Smooth muscle cell (in vitro differentiated cells): ENCODE measurements around the gene CTDP1. TPM values are rescaled to one million over a fixed set of nuclear protein-coding genes. Genes with fewer than 3 reads are reported as not detected.

Experiments
- DNase-seq: peaks from one replicate; lab custom pipeline; 2025; ENCODE audit not compliant: unreplicated experiment; lab: John Stamatoyannopoulos, UW
- H2AFZ ChIP-seq: fragments of 200-600 bp; sonication (generic); 2 replicates; pipeline ENCODE4 v1.6.0; 2016; ENCODE audit warnings: antibody characterized with exemption, low read depth, mild to moderate bottlenecking
- H3F3A ChIP-seq: fragments of 200-600 bp; sonication (generic); 2 replicates; pipeline ENCODE4 v1.6.0; 2017; ENCODE audit warnings: antibody characterized with exemption, low read depth
- H3K27ac ChIP-seq: fragments of 200-600 bp; sonication (generic); 2 replicates; pipeline ENCODE4 v1.5.1; 2016; ENCODE audit warnings: low read depth, mild to moderate bottlenecking
- H3K27me3 ChIP-seq: fragments of 200-600 bp; sonication (generic); 2 replicates; pipeline ENCODE4 v1.6.1; 2016; ENCODE audit warnings: low read depth, mild to moderate bottlenecking
- H3K36me3 ChIP-seq: fragments of 200-600 bp; sonication (generic); 2 replicates; pipeline ENCODE4 v1.5.1; 2016; ENCODE audit warnings: low read depth
- H3K4me1 ChIP-seq: fragments of 200-600 bp; sonication (generic); 2 replicates; pipeline ENCODE4 v1.5.1; 2016; ENCODE audit warnings: low read depth
- H3K4me2 ChIP-seq: fragments of 200-600 bp; sonication (generic); 2 replicates; pipeline ENCODE4 v1.6.0; 2016; ENCODE audit warnings: mild to moderate bottlenecking
- H3K4me3 ChIP-seq: fragments of 200-600 bp; sonication (generic); 2 replicates; pipeline ENCODE4 v1.5.1; 2016; ENCODE audit warnings: mild to moderate bottlenecking
- H3K79me2 ChIP-seq: fragments of 200-600 bp; sonication (generic); 2 replicates; pipeline ENCODE4 v1.6.0; 2016; ENCODE audit warnings: low read depth, mild to moderate bottlenecking
- H3K9ac ChIP-seq: fragments of 200-600 bp; sonication (generic); 2 replicates; pipeline ENCODE4 v1.6.0; 2016; ENCODE audit warnings: low read depth
- H3K9me3 ChIP-seq: fragments of 200-600 bp; sonication (generic); replicated peaks from 2 replicates; pipeline ENCODE4 v1.5.1; 2016; ENCODE audit warnings: low read depth
- H4K20me1 ChIP-seq: fragments of 200-600 bp; sonication (generic); 2 replicates; pipeline ENCODE4 v1.6.0; 2016; ENCODE audit warnings: low read depth
- WGBS: methylation state at CpG from one replicate; pipeline ENCODE4 v1.1.7; 2016; ENCODE audit warnings: low lambda C conversion rate; 5-methylcytosine and 5-hydroxymethylcytosine counted together
- polyA plus RNA-seq: library from polyadenylated mRNA; unstranded; fragments of >200 nt; fragmentation: Nextera tagmentation; extraction: Ambion mirVana; gene quantifications from 2 replicates; pipeline ENCODE4 v1.2.1, GENCODE V29; 2016
- total RNA-seq: library from RNA; depleted of rRNA; stranded (reverse); fragments of >200 nt; gene quantifications from 2 replicates; pipeline ENCODE4 v1.2.3, GENCODE V29; 2014
- TF ChIP-seq, protein P1 (sequence below): fragments of 200-600 bp; sonication (generic); IDR thresholded peaks from 2 replicates; pipeline ENCODE4 v1.5.1; 2017; ENCODE audit warnings: borderline replicate concordance, mild to moderate bottlenecking, antibody characterized with exemption; ENCODE audit not compliant: insufficient read depth, poor library complexity, severe bottlenecking

The CTDP1 gene, protein sequence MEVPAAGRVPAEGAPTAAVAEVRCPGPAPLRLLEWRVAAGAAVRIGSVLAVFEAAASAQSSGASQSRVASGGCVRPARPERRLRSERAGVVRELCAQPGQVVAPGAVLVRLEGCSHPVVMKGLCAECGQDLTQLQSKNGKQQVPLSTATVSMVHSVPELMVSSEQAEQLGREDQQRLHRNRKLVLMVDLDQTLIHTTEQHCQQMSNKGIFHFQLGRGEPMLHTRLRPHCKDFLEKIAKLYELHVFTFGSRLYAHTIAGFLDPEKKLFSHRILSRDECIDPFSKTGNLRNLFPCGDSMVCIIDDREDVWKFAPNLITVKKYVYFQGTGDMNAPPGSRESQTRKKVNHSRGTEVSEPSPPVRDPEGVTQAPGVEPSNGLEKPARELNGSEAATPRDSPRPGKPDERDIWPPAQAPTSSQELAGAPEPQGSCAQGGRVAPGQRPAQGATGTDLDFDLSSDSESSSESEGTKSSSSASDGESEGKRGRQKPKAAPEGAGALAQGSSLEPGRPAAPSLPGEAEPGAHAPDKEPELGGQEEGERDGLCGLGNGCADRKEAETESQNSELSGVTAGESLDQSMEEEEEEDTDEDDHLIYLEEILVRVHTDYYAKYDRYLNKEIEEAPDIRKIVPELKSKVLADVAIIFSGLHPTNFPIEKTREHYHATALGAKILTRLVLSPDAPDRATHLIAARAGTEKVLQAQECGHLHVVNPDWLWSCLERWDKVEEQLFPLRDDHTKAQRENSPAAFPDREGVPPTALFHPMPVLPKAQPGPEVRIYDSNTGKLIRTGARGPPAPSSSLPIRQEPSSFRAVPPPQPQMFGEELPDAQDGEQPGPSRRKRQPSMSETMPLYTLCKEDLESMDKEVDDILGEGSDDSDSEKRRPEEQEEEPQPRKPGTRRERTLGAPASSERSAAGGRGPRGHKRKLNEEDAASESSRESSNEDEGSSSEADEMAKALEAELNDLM
- 7.7 and 14.1 TPM in 2 replicates for total RNA-seq
- polyA plus RNA-seq, result 18.4 and 20.5 TPM in 2 replicates

DNA sequence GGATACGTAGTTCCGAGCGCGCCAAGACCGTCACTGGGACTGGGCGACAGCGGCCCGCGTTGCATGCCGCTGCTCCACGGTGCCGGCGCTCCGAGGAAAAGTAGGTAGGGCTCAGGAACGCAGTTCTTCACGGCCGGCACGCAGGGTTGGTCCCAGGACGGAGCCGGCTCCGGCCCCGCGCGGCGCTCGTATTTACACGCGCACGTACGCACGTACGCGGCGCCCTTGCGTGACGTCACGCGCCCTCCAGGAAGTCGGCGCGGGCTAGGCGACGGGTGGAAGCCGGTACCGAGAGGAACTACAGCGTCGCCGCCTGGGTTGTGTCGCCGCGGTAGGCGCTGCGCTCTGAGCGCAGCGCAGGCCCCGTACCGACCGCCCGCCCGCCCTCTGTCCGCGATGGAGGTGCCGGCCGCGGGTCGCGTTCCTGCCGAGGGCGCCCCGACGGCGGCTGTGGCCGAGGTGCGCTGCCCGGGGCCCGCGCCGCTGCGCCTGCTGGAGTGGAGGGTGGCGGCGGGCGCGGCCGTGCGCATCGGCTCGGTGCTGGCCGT lies at the start of gene CTDP1:
Gene CTDP1, plus strand, starts transcription at position 252 of the 548 bp plus-strand sequence. Its CDS starts 145 bp downstream, at position 397.
- H3K4me1 ChIP-seq, result peaks cover 8% of the 10 kb centered on the region
- no peaks in the 10 kb centered on the region for H3K9me3 ChIP-seq

DNA sequence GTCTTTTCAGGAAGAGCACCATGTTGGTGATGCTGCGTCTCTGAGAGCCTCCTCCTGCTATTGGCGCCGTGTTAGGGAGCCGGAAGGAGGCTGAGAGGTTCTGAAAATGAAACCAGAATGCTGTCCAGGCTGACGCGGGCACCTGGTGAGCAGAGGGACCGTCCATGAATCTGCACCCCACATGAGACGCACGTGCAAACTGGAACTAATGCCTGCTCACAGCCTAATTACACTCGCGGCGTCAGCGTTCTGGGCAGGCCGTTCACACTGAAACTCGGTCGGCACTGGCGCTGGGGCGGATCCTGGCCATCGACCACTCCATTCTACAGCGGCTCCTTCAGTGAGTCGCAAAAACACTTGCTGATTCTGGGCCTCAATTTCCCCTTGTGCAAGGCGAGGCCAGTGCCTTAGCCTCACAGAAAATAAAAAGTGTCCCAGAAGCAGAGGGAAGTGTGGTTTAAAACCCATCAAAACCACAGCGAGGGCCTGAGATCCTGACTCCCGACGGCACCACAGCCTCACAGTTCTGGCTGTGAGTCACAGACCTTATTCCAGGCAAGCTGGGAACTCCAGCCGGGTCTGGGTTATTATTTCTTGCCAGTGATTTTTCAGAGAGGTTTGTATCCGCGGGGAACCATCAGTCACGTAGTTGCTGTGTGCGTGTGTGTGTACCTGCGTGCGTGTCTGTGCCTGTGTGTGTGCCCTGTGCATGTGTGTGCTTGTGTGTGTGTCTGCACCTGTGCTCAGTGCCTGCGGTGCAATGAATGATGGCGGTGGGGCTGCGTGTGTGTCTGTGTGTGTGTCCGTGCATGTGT lies 49.1 kb upstream of the CTDP1 start:
- Histone ChIP-seq H3K9ac (no peak overlapping the region), H3K27ac (no peak overlapping the region), H4K20me1 (no peaks in the 10 kb centered on the region), H3F3A (no peaks in the 10 kb centered on the region), H2AFZ (no peak overlapping the region), H3K4me1 (no peaks in the 10 kb centered on the region), H3K4me3 (no peak overlapping the region), H3K27me3 (no peaks in the 10 kb centered on the region), H3K4me2 (no peak overlapping the region), H3K36me3 (no peaks in the 10 kb centered on the region), H3K79me2 (no peaks in the 10 kb centered on the region), H3K9me3 (no peaks in the 10 kb centered on the region)
- TF ChIP-seq, protein P1, sequence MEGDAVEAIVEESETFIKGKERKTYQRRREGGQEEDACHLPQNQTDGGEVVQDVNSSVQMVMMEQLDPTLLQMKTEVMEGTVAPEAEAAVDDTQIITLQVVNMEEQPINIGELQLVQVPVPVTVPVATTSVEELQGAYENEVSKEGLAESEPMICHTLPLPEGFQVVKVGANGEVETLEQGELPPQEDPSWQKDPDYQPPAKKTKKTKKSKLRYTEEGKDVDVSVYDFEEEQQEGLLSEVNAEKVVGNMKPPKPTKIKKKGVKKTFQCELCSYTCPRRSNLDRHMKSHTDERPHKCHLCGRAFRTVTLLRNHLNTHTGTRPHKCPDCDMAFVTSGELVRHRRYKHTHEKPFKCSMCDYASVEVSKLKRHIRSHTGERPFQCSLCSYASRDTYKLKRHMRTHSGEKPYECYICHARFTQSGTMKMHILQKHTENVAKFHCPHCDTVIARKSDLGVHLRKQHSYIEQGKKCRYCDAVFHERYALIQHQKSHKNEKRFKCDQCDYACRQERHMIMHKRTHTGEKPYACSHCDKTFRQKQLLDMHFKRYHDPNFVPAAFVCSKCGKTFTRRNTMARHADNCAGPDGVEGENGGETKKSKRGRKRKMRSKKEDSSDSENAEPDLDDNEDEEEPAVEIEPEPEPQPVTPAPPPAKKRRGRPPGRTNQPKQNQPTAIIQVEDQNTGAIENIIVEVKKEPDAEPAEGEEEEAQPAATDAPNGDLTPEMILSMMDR, result no peak
- DNase-seq, result no peak
- WGBS, result 83% methylated on average over 36 of the region's 36 CpGs

More for the DNA sequence above, at the start of gene CTDP1:
- peak within 1 kb of the TSS; percentile 99 for H3K27ac ChIP-seq
- no peaks in the 10 kb centered on the region for H3K27me3 ChIP-seq
- H3K4me3 ChIP-seq, result peak within 1 kb of the TSS; percentile 94
- peak within 1 kb of the TSS; percentile 99 for H3K4me2 ChIP-seq
- H3K9ac ChIP-seq, result peak within 1 kb of the TSS; percentile 98
- TF ChIP-seq, protein P1, result no peak
- no peaks in the 10 kb centered on the region for H3F3A ChIP-seq
- H3K36me3 ChIP-seq, result no peaks in the 10 kb centered on the region
- H4K20me1 ChIP-seq, result peaks cover 45% of the 10 kb centered on the region
- H3K79me2 ChIP-seq, result peaks cover 58% of the 10 kb centered on the region
- WGBS, result 1% methylated on average over 84 of the region's 88 CpGs
- peak within 1 kb of the TSS; percentile 96 for H2AFZ ChIP-seq
- peak; percentile 94 for DNase-seq

DNA sequence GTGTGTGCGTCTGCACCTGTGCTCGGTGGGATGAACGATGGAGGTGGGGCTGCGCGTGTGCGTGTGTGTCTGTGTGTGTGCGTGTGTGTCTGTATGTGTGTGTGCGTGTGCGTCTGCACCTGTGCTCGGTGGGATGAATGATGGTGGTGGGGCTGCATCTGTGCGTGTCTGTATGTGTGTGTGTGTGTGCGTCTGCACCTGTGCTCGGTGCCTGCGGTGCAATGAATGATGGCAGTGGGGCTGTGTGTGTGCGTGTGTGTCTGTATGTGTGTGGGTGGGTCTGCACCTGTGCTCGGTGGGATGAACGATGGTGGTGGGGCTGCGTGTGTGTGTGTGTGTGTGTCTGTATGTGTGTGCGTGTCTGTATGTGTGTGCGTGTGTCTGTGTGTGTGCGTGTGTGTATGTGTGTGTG lies 48.5 kb upstream of the CTDP1 start:
- DNase-seq, result no peak
- Histone ChIP-seq H3K4me1 (no peaks in the 10 kb centered on the region), H3F3A (no peaks in the 10 kb centered on the region), H2AFZ (no peak overlapping the region), H3K27ac (no peak overlapping the region), H3K9me3 (no peaks in the 10 kb centered on the region), H4K20me1 (no peaks in the 10 kb centered on the region), H3K9ac (no peak overlapping the region), H3K79me2 (no peaks in the 10 kb centered on the region), H3K4me2 (no peak overlapping the region), H3K27me3 (no peaks in the 10 kb centered on the region), H3K4me3 (no peak overlapping the region), H3K36me3 (no peaks in the 10 kb centered on the region)
- TF ChIP-seq, protein P1, result no peak
- 95% methylated on average over 20 of the region's 21 CpGs for WGBS
